Astrocyte (in vitro differentiated cells and primary cell): ENCODE results near the gene RTF1.

Source experiments
- CTCF ChIP-seq: IDR thresholded peaks from 2 replicates; pipeline ENCODE4 v1.5.1; 2011; ENCODE audit warnings: low read depth, mild to moderate bottlenecking, inconsistent platforms, low read length, moderate library complexity; ENCODE audit not compliant: insufficient read depth
- EZH2 ChIP-seq: IDR thresholded peaks from 2 replicates; pipeline ENCODE4 v1.6.1; 2012; ENCODE audit warnings: mild to moderate bottlenecking, low read length, inconsistent platforms; ENCODE audit not compliant: insufficient read depth

DNA sequence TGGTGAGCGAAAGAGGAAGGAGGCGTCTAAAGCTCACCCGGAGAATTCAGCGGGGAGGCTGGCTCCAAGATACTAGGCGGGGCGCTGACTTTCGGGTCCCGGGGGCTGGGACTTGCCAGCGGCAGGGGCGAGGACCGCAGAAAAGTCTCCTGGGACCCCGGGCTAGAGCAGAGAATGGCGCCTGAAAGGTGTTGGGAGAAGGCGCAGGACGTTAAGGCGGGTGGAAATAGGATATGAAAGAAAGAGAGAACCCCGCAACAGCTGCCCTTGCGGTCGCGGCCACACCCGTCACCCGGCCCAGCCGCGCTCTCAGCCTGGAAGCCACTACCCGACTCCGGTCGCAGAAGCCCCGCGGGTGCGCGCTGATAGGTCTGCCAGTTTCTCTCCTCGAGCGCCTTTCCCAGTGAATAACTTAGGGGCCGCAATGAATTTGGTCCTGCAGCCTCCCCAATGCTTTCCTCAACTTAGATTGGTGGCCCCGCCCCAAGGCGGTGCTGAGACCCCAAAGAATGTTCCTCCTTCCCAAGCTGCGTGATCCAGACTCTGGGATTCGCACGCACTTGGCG lies 96.1 kb downstream of the RTF1 start:
- TF ChIP-seq CTCF = no peak
- TF ChIP-seq EZH2 = no peak
